GM21576 (cell line): ENCODE measurements around the gene MICAL3.

ENCODE experiments used
- ATAC-seq: cut with Tn5 transposase; IDR thresholded peaks from one replicate; pipeline ENCODE4 v1.9.1; 2021; ENCODE audit warnings: mild to moderate bottlenecking, moderate library complexity; ENCODE audit not compliant: unreplicated experiment

Gene MICAL3

DNA sequence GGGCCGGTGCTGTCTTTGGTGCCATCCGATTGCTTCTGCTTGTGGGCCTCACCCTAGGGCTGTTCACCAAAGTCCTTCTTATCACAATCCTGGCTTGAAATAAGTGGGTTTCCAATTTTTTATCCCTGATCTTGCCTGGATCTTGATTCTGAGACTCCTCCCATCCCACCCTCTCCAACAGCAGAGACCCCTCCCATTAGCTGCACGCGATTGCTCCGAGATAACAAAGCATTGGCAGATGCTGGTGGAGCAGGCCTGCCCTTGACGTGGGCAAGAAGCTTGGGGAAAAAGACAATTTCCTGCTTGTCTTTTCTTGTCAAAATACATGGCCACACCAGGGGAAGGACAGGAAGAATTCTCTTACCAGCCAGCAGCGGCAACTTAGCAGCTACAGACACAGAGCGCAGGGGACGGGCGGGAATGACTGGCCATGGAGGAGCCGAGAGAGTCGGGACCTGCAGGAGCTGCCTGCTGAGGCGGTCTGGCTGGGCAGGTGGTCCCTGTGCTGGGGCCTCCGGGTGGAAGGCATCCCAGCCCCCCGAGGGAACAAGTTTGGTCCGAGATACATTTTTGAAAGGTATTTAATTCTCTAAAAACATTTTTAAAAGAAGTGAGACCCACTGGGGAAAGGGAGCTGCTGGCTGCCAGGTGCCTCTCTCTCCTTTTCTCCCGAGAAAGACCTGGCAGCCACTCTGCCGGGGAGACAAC lies 240.4 kb downstream of the MICAL3 start:
- ATAC-seq = no peak

GRCh38 chr22:17783312-17783711 lies 241.0 kb downstream of the MICAL3 start:
- no peak for ATAC-seq

- ATAC-seq = no peak
Measured at GRCh38 chr22:17782621-17783020, 241.7 kb downstream of the MICAL3 start.

GRCh38 chr22:17782158-17782557 lies 242.2 kb downstream of the MICAL3 start:
- ATAC-seq = no peak

DNA sequence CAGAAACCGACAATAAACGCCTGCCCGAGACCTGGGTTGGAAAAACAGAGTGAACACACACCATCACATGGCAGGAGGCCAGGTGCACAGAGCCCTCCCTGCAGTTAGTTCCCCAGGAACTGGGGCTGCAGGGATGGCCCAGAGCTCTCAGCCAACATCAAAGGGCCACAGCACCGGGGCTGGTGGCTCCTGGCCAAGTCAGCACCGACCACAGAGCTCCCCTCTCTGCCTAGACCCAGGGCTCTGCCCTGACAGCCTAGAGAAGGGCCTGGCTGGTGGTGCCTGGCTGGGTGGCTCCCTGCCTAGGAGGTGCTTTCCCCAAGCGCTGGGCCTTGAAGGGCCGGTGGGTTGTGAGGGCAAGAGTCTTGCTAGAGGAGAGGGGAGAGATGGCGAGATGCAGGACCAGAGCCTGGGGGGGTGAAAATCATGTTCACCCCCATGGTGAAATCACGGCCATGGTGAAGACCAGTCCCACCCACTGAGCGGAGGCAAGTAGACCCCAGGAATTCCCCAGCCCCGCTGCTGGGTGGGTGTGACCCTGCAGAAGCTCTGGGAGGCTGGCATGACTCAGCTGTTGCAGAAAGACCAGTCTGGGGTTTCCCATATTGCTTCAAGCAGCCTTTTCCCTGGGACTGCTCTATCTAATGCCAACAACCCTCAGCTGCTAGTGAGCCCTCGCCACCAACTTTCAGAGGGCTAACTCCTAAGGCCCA lies 242.9 kb downstream of the MICAL3 start:
- no peak for ATAC-seq

DNA sequence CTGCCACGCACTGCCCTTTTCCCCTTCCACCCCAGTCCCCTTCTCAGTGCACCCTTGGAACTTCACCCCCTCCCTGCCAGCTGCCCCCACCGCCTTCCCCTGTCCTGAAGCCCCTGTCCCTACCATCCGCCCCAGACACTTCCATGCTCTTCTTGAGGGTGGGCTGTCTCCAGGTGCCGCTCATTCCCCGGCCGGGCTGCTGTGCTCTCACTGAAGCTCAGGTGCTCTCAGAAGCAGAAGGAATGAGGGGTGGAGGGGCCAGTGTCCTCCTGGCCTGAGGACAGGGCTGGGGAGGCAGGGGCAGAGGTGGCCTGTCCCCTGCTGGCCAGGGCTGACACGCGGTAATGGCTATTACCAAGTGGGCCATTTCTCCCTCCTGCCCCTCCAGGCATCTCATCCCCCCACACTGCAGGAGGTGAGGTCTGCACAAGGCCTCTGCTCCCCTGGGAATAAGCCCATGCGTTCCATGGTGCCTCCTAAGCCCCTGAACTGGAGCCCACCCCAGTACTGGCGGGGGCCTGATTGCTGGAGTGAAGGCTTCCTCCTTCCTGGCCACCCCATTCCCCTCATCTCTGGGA lies 243.5 kb downstream of the MICAL3 start:
- ATAC-seq = no peak

DNA sequence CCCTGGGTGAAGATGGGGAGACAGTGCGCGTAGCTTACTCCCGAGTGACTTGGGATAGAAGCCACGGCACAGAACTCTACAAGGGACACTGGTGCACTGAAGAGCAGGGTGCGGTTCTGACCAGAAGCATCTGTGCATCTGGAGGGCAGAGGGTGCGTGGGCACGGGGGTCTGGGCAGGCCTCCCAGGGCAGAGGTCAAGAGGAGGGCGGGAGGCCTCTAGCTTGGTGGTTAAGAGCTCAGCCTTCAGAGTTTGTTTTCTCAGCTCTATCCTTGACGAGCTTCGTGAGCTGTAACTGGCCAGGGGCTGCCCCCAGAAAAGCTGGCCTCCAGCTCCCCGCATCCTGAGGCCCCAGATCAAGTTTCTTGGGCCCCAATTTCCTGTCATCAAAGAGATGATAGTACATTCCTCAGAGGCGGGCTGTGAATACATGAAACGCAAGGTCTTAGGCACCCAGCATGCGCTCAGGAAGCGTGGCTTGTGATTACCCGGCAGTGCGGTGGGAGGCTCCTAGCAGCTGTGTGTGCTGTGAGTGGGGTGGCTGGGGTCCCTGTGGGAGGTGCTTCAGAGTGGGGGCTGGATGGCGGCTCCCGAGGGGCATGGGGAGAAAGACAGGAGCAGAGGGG lies 244.1 kb downstream of the MICAL3 start:
- ATAC-seq = no peak

DNA sequence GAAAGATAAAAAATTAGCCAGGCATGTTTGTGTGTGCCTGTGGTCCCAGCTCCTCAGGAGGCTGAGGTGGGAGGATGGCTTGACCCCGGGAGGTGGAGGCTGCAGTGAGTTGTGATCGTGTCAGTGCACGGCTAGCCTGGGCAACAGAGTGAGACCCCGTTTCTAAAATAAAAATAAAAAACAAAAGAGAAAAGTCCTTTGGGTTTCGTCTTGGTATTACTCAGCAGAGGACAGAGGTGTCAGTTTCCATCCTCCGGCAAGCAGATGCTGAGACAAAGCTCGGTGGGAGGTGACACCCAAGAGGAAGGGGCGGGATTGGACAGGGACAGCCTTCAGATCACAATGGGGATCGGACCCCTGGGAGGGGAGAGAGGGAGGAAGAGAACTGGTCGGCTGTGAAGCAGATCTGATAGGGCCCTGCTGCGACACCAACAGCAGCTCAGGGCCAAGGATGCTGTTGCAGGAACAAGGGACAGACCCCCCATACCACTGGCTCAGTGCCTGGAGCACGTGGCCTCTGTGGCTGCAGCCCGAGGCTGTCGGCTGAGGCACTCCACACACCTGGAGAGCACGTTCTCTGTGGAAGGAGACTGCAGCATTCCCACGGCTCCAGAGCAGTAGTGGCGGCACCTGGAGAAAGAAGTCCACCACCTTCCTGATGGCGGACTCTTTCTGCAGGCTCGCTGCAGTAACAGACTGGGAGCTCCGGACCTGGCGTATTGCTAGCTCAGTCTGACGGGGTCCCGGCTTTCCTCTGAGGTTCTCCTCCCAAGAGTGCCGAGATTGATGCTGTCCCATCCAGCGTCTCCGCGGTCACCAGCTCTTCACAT lies 244.9 kb downstream of the MICAL3 start:
- ATAC-seq = no peak

GRCh38 chr22:17778412-17778976 lies 245.9 kb downstream of the MICAL3 start:
- no peak for ATAC-seq

DNA sequence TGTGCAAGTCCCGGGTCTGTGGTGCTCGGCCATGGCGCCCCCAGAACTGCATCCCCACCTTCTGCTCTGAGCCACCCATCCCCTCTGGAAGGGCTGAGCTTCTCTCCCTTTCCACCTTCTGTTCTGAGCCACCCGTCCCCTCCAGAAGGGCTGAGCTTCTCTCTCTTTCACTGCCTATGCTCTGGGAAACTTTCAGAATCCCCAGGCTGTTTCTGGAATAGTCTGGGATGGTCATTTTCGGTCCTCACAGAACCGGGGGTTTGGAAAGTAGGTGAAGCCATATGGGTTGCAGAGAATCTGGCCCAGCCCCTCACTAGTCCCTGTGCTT lies 246.7 kb downstream of the MICAL3 start:
- ATAC-seq = no peak

DNA sequence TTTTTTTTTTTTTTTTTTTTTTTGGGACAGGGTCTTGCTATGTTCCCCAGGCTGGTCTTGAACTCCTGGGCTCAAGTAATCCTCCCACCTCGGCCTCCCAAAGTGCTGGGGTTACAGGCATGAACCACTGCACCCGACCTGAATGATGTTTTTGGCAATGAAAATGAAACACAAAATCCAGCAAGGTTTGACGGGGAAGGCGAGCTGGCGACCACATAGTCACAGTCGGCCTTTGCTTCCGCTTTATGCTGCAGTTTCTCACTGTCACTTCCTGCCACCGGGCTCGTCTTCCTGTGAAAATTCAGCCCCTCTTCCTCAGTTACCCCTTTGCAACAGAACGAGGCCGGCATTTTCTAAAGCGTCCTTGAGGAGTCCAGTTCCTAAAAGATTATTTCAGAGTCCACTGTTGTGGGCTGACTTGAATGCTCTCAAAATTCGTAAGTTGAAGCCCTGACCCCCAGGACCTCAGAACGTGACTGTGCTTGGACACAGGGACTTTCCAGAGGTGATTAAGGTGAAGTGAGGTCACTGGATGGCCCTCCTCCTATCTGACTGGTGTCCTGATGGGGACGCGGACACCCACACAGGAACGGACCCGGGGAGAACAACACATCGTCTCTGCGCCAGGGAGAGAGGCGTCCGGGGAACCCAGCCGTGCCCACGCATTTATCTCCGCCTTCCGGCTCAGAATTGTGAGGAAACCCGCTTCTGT lies 247.2 kb downstream of the MICAL3 start:
- peak; percentile 26 for ATAC-seq

GRCh38 chr22:17775781-17776465 lies 248.4 kb downstream of the MICAL3 start:
- ATAC-seq = no peak

DNA sequence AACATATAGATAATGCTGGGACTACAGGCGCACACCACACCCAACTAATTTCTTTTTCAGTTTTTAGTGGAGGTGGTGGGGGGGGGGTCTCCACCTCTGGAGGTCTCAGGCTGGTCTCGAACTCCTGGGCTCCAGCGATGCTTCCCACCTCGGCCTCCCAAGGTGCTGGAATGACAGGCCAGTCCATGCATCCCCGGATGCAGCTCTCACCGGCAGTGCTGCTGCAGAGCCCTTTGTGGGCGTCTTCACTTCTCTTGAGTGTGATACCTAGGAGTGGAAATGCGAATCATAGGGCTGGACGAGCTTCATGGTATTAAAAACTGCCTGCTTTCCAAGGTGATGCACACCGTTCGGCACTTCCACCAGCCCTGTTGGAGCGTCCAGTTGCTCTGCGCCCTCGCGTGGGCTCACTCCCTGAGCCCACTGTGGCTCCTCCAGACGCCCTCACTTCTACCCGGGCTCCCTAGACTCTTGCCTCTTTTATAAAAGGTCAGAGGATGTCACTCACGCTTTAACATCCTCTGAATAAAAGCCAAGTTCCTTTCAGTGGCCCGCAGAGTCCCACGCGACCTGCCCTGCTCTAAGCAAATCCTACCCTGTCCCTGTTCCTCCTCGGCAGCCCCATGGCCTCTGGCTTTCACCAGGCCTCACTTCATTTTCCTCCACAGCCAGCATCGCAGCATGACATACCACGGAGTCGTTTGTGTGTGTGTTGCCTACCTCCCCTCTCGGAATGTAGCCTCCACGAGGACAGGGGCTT lies 249.3 kb downstream of the MICAL3 start:
- ATAC-seq = no peak

DNA sequence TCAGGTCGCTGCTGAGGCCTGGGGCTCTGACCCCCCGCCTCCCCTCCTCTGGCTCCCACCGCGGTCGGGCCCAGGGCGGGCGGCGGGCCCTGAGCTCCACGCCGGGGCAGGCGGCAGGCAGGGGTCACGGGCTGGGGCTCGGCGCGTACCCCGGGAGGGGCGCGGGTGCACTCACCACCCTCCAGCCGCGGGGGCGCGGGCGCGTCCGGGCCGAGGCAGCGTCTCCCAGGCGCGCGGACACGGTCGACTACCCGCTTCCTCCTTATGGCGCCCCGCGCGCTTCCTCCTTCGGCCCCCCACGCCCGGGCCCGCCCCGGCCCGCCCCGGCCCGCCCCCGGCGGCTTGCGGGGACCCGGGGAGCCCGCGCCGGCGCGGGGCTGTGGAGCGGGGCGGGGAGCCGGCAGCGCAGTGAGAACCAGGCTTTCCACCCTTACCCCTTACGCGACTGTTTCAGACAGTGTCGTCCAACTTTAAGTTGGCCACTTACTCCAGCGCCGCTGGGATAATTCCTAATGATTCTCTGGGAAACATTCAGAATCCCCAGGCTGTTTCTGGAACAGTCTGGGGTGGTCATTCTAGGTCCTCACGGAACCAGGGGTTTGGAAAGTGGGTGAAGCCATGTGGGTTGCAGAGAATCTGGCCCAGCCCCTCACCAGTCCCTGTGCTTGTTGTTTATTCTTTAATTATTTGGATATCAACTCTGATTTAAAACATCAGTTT lies 250.0 kb downstream of the MICAL3 start, which contains the start of gene BID:
Gene BID (minus strand): TSS at position 264 of the 720 bp plus-strand sequence. CDS start 24,353 bp downstream, outside the sequence.
- ATAC-seq = no peak

- no peak for ATAC-seq
Measured at GRCh38 chr22:17773606-17774205, 250.7 kb downstream of the MICAL3 start.

DNA sequence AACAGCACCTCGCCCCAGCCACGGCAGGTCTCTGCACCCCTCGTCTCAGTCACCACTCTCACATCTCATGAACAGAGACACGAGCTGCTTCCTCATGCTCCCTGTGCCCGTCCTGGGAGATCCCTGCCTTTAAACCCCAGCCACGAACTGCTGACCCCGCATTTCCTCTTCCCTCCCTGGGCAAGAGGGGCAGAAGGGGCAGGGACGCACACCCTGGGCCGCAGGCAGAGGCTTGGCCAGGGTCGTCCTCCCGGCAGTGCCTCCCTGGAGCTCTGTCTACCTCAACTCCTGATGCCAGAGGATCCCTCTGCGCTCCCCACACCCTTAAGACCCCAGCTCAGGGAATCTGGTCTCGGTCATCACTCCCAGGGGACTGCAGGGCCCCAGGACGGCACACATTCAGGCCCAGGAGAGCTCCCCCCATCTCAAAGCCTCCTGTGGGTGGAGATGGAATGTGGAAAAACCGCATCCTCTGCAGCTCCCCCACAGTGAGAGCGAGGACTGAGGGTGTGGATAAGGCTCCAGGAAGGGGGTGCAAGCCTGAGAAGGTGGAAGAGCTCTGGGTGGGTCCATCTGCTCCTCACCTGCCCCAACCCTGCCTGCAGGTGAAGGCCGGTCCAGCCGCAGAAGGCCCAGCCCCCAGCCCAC lies 251.3 kb downstream of the MICAL3 start:
- ATAC-seq = no peak
